22Rv1 (cell line): ENCODE measurements around the gene FRMD4B.

Experiments used
- CTCF ChIP-seq: fragments of 450-650 bp; IDR thresholded peaks from 2 replicates; pipeline ENCODE4 v1.5.1; 2017; ENCODE audit warnings: mild to moderate bottlenecking
- ZFX ChIP-seq: fragments of 450-650 bp; IDR thresholded peaks from 2 replicates; pipeline ENCODE4 v1.6.1; 2017; ENCODE audit warnings: antibody characterized with exemption, borderline replicate concordance

DNA sequence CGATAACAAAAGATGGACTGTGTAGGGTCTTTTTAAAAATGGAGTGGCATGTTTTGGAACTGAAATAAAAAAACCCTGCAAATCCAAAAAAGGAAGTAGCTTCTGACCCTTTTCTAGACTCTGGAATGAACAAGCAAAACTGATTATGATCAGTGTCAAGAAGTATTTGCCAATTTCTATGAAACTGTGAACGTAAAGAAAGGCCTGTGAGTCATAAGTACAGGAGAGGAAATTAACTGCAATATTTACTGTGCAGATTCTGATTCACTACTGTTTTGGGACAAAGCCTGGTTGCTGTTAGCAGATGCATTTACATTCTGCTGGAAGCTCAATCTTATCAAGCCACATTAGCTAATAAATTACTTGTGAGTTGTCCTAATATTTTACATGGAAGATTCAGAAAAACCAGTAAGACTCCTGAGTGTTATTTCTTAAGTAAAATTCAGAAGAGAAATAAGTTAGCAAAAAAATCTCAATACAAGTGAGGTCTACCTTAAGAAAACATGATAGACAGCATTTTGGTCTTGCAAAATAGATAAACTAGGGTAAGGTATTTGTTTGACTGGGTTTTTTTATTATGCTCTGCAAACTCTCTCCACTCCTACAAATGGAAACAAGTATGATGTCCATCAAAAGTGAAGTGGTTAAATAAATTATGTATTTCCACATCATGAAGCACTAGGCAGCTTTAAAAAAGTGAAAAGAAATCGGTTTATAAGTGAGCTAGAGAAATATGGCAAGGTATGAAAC is 173.3 kb downstream of the FRMD4B start:
- TF ChIP-seq CTCF (no peak), ZFX (no peak)
